ENCODE measurements around the gene ERGIC3.

GRCh38 chr20:35564905-35565304 lies 23.0 kb downstream of the ERGIC3 start:
- no peak for TF ChIP-seq CTCF (IDR thresholded peaks at IDR 0.05; ENCODE audit: low read depth, low read length, poor library complexity, severe bottlenecking)
- no peak for TF ChIP-seq EZH2phosphoT487 (IDR thresholded peaks at IDR 0.05; ENCODE audit: borderline replicate concordance, low read length)
